H1 (cell line): Measurements from ENCODE around the gene MMP11. TPM values are rescaled to one million over a fixed set of nuclear protein-coding genes. Genes with fewer than 3 reads are reported as not detected.

ENCODE experiments used
- CTCF ChIA-PET: fragments of 300-600 bp; sonication (Branson Sonifier 250); formaldehyde crosslinking; loops from one replicate; lab custom pipeline; 2021; ENCODE audit not compliant: partially characterized antibody; lab: Charles Lee
- POLR2A ChIA-PET: fragments of 300-600 bp; sonication (Branson Sonifier 250); formaldehyde crosslinking; loops from one replicate; lab custom pipeline; 2021; ENCODE audit warnings: inconsistent platforms; ENCODE audit not compliant: partially characterized antibody; lab: Charles Lee
- DNase-seq, 2 experiments: peaks; one replicate each; pipeline versions ENCODE4 v3.0.0 to v3.0.0-alpha.2; 2010 to 2022; ENCODE audit warnings: low spot score in 2 of 2, low read depth in 1 of 2, mixed read lengths in 1 of 2
- FAIRE-seq: peaks from 2 replicates; lab custom pipeline; 2011; peaks lifted over from hg19 to GRCh38; lab: Jason Lieb, UNC
- H2AFZ ChIP-seq: 2 replicates; pipeline ENCODE4 v1.8.1; 2012; ENCODE audit warnings: low read length, inconsistent platforms
- H2AK5ac ChIP-seq: 2 replicates; pipeline ENCODE4 v1.6.1; 2013; ENCODE audit warnings: low read depth, low read length
- H2BK120ac ChIP-seq: replicated peaks from 2 replicates; pipeline ENCODE3; 2013; ENCODE audit warnings: low read depth, low read length, inconsistent platforms
- H2BK12ac ChIP-seq: 2 replicates; pipeline ENCODE4 v1.6.1; 2013; ENCODE audit warnings: low read depth, low read length
- H2BK15ac ChIP-seq: 2 replicates; pipeline ENCODE4 v1.6.1; 2013; ENCODE audit warnings: low read length
- H2BK20ac ChIP-seq: 2 replicates; pipeline ENCODE4 v1.6.1; 2013; ENCODE audit warnings: low read length
- H2BK5ac ChIP-seq: 2 replicates; pipeline ENCODE4 v1.6.1; 2013; ENCODE audit warnings: low read depth, low read length
- H3K14ac ChIP-seq: 2 replicates; pipeline ENCODE4 v1.6.1; 2013; ENCODE audit warnings: inconsistent platforms; ENCODE audit not compliant: insufficient read length
- H3K18ac ChIP-seq: 2 replicates; pipeline ENCODE4 v1.6.1; 2013; ENCODE audit warnings: low read length; ENCODE audit errors: extremely low read depth
- H3K23ac ChIP-seq: 2 replicates; pipeline ENCODE4 v1.6.1; 2013; ENCODE audit warnings: inconsistent platforms; ENCODE audit not compliant: insufficient read length
- H3K23me2 ChIP-seq: 2 replicates; pipeline ENCODE4 v1.6.1; 2013; ENCODE audit warnings: low read depth, low read length
- H3K27ac ChIP-seq: 2 replicates; pipeline ENCODE4 v1.6.1; 2011; ENCODE audit warnings: low read depth, low read length, inconsistent platforms
- H3K27me3 ChIP-seq, 4 experiments: replicated peaks in 1 of 4; 1 replicate in 1 of 4; 2 replicates in 3 of 4; pipeline versions ENCODE4 v1.6.1 to v1.8.1; 2011 to 2013; ENCODE audit warnings: low read length in 3 of 4, mild to moderate bottlenecking in 3 of 4, inconsistent platforms in 2 of 4, mixed read lengths in 2 of 4, moderate library complexity in 1 of 4; ENCODE audit not compliant: control insufficient read depth in 3 of 4, insufficient read depth in 3 of 4; ENCODE audit errors: extremely low read depth in 1 of 4
- H3K36me3 ChIP-seq, 4 experiments: 2 replicates each; pipeline versions ENCODE4 v1.6.1 to v1.8.1; 2011 to 2013; ENCODE audit warnings: mild to moderate bottlenecking in 4 of 4, low read length in 3 of 4, moderate library complexity in 2 of 4, control low read depth in 1 of 4, inconsistent platforms in 1 of 4; ENCODE audit not compliant: insufficient read depth in 4 of 4, control insufficient read depth in 2 of 4
- H3K4ac ChIP-seq: replicated peaks from 2 replicates; pipeline ENCODE3; 2013; ENCODE audit warnings: low read length, low read depth, mixed read lengths, inconsistent platforms; ENCODE audit not compliant: insufficient read length
- H3K4me1 ChIP-seq, 4 experiments: replicated peaks in 1 of 4; 1 replicate in 1 of 4; 2 replicates in 3 of 4; pipeline versions ENCODE4 v1.6.1 to v1.8.1; 2011 to 2013; ENCODE audit warnings: low read length in 3 of 4, inconsistent platforms in 2 of 4, mixed read lengths in 1 of 4; ENCODE audit not compliant: insufficient read depth in 4 of 4, control insufficient read depth in 3 of 4
- H3K4me2 ChIP-seq, 2 experiments: 2 replicates each; pipeline versions ENCODE4 v1.6.1 to v1.8.1; 2011 to 2013; ENCODE audit warnings: low read depth in 2 of 2, low read length in 2 of 2, control low read depth in 1 of 2, inconsistent platforms in 1 of 2, mild to moderate bottlenecking in 1 of 2; ENCODE audit not compliant: insufficient read depth in 1 of 2
- H3K4me3 ChIP-seq, 4 experiments: fragments of 200-600, 300-600 bp in 1 of 4; sonication (generic), shearing (Covaris generic), sonication (Bioruptor Twin) in 1 of 4; 2 replicates each; pipeline versions ENCODE4 v1.5.1 to v1.8.1; 2011 to 2016; ENCODE audit warnings: low read length in 4 of 4, low read depth in 3 of 4, control low read depth in 2 of 4, inconsistent platforms in 2 of 4, mild to moderate bottlenecking in 2 of 4, mixed read lengths in 1 of 4, moderate library complexity in 1 of 4; ENCODE audit not compliant: insufficient read depth in 2 of 4; ENCODE audit errors: extremely low read depth in 1 of 4
- H3K56ac ChIP-seq: replicated peaks from 2 replicates; pipeline ENCODE3; 2013; ENCODE audit warnings: low read depth, mild to moderate bottlenecking, mixed read lengths, low read length, inconsistent platforms; ENCODE audit not compliant: insufficient read length
- H3K79me1 ChIP-seq: 2 replicates; pipeline ENCODE4 v1.6.1; 2013; ENCODE audit warnings: low read depth, low read length, control low read depth
- H3K79me2 ChIP-seq, 2 experiments: 2 replicates each; pipeline versions ENCODE4 v1.6.1 to v1.8.1; 2012 to 2013; ENCODE audit warnings: low read length in 2 of 2, mild to moderate bottlenecking in 2 of 2, inconsistent platforms in 1 of 2; ENCODE audit not compliant: insufficient read depth in 2 of 2, control insufficient read depth in 1 of 2
- H3K9ac ChIP-seq, 4 experiments: replicated peaks in 1 of 4; 1 replicate in 1 of 4; 2 replicates in 3 of 4; pipeline versions ENCODE4 v1.6.1 to v1.8.1; 2011 to 2013; ENCODE audit warnings: low read depth in 3 of 4, low read length in 3 of 4, control low read depth in 2 of 4, mild to moderate bottlenecking in 2 of 4, moderate library complexity in 2 of 4, inconsistent platforms in 1 of 4; ENCODE audit errors: extremely low read depth in 1 of 4
- H3K9me3 ChIP-seq, 2 experiments: 2 replicates each; pipeline versions ENCODE4 v1.6.1 to v1.8.1; 2012 to 2013; ENCODE audit warnings: mild to moderate bottlenecking in 2 of 2, moderate library complexity in 2 of 2, control low read depth in 1 of 2, inconsistent platforms in 1 of 2, low read depth in 1 of 2, low read length in 1 of 2, mixed read lengths in 1 of 2; ENCODE audit not compliant: insufficient read depth in 2 of 2
- H4K20me1 ChIP-seq, 2 experiments: replicated peaks in 1 of 2; 2 replicates each; pipeline versions ENCODE3 to v1.8.1; 2011 to 2013; ENCODE audit warnings: inconsistent platforms in 2 of 2, low read length in 2 of 2, mild to moderate bottlenecking in 1 of 2; ENCODE audit not compliant: insufficient read depth in 2 of 2, control insufficient read depth in 1 of 2
- H4K5ac ChIP-seq: 2 replicates; pipeline ENCODE4 v1.6.1; 2013; ENCODE audit warnings: low read length, low read depth, mixed read lengths, inconsistent platforms; ENCODE audit not compliant: insufficient read length
- H4K8ac ChIP-seq: 2 replicates; pipeline ENCODE4 v1.8.0; 2013; ENCODE audit warnings: mild to moderate bottlenecking, moderate library complexity, low read length, inconsistent platforms; ENCODE audit not compliant: insufficient read depth; ENCODE audit errors: extremely low read depth
- H4K91ac ChIP-seq: replicated peaks from 2 replicates; pipeline ENCODE3; 2013; ENCODE audit warnings: low read length, mixed read lengths, inconsistent platforms; ENCODE audit not compliant: insufficient read length
- PHF8 ChIP-seq: fragments of 200-600 bp; sonication (generic); conservative IDR thresholded peaks from 2 replicates; pipeline ENCODE4 v1.7.1; 2012; ENCODE audit warnings: low read depth, mild to moderate bottlenecking, inconsistent platforms, low read length, moderate library complexity
- SIX5 ChIP-seq: IDR thresholded peaks from 2 replicates; pipeline ENCODE4 v1.6.1; 2011; ENCODE audit warnings: mild to moderate bottlenecking, low read depth, low read length
- WGBS, 2 experiments: shearing (Covaris generic) in 1 of 2; methylation state at CpG; one replicate each; pipeline versions ENCODE4 v1.1.6 to v1.1.7; 2013 to 2015; ENCODE audit warnings: low lambda C conversion rate in 2 of 2, mixed read lengths in 2 of 2, inconsistent platforms in 1 of 2, low coverage in 1 of 2, missing lambda C conversion rate in 1 of 2; ENCODE audit not compliant: insufficient replicate concordance in 2 of 2, insufficient coverage in 1 of 2, insufficient read length in 1 of 2; ENCODE audit errors: extremely low coverage in 1 of 2, missing lambda C conversion rate in 1 of 2; 5-methylcytosine and 5-hydroxymethylcytosine counted together
- polyA plus RNA-seq, 7 experiments: library from polyadenylated mRNA; depleted of rRNA in 3 of 7; stranded (reverse) in 5 of 7; unstranded in 2 of 7; fragments of >200 nt in 5 of 7; fragments of 200-250 nt in 2 of 7; gene quantifications; 1 replicate in 5 of 7; 2 replicates in 1 of 7; 4 replicates in 1 of 7; pipeline versions ENCODE4 v1.2.1 to v1.2.3, GENCODE V29; 2011 to 2013; ENCODE audit warnings: missing spikeins in 2 of 7, mixed read lengths in 2 of 7
- total RNA-seq: library from RNA; stranded (reverse); fragmentation: NEBNext Ultra II Directional; extraction: Animal tissue kit (Norgen Biotek cat#: 25700); gene quantifications from 2 replicates; pipeline ENCODE4 v1.2.1, GENCODE V29; 2021

Gene MMP11
- total and polyA plus RNA-seq, 2 of the 8 experiments (the other 6 are each of a cell fraction or from before 2014, with no cell fraction given): 10.2 to 18.3 TPM

GRCh38 chr22:23745791-23746190 lies 26.9 kb upstream of the MMP11 start:
- Histone ChIP-seq H4K5ac (no peak overlapping the region), H3K4me2 (no peak overlapping the region), H3K18ac (no peak overlapping the region), H3K36me3 (peaks cover 0 to 9% (median 2%) of the 10 kb centered on the region in 4 experiments; a peak in 3 of 8 replicates), H2BK5ac (no peak overlapping the region), H3K9ac (no peak overlapping the region), H3K79me2 (no peaks in the 10 kb centered on the region), H3K4me1 (peaks cover 0 to 2% (median 0%) of the 10 kb centered on the region in 4 experiments; a peak in 2 of 7 replicates), H2AK5ac (no peak overlapping the region), H3K56ac (no peak overlapping the region), H3K23ac (no peak overlapping the region), H3K4ac (no peak overlapping the region), H3K4me3 (no peak overlapping the region), H3K14ac (no peak overlapping the region), H2BK12ac (no peak overlapping the region), H4K20me1 (peaks cover 0 to 5% of the 10 kb centered on the region in 2 experiments), H2AFZ (no peak overlapping the region), H2BK15ac (no peak overlapping the region), H3K79me1 (no peaks in the 10 kb centered on the region), H3K9me3 (no peaks in the 10 kb centered on the region), H4K91ac (no peak overlapping the region), H4K8ac (no peak overlapping the region), H3K27ac (no peak overlapping the region), H2BK120ac (no peak overlapping the region), H2BK20ac (no peak overlapping the region), H3K23me2 (peaks cover 8% of the 10 kb centered on the region; the same call in 1 of the 2 replicates), H3K27me3 (no peaks in the 10 kb centered on the region)
- no peak for FAIRE-seq
- TF ChIP-seq SIX5 (no peak), PHF8 (no peak)
- ChIA-PET CTCF (interaction anchor here (0.7 to 1.2 kb wide), 2 partner anchors 24 to 29 kb away, joined by 3 to 4 read pairs; no protein-coding TSS in a partner anchor), POLR2A (interaction anchor here (1.2 to 1.6 kb wide), 2 partner anchors 13 to 15 kb away, joined by 3 read pairs; no protein-coding TSS in a partner anchor)
- DNase-seq: no peak
- WGBS, 2 experiments: 92% methylated on average over 6 of the region's 6 CpGs; no CpG with 5 or more reads in 1 of the 2 experiments
